Right lobe of liver (tissue), 4 donors: Measurements from ENCODE around the gene LHX2.

Source experiments
- CTCF ChIP-seq, 4 donors: fragments of 200-600 bp in 3 of 4; fragments of 450-650 bp in 1 of 4; IDR thresholded peaks; one replicate each; pipeline versions ENCODE4 v1.5.1 to v1.8.0; 2016 to 2022; ENCODE audit warnings: antibody characterized with exemption in 4 of 4, mild to moderate bottlenecking in 2 of 4
- POLR2A ChIP-seq: fragments of 450-650 bp; IDR thresholded peaks from one replicate; pipeline ENCODE4 v1.6.1; 2017; ENCODE audit warnings: antibody characterized with exemption, mild to moderate bottlenecking
- donor health status: DM: no; HTN: no; CAD: no.
- donor health status: DM: no; HTN: no; CAD: no.
- donor health status: DM: no; HTN: yes; CAD: no.

GRCh38 chr9:124074746-124075145 is 63.2 kb downstream of the LHX2 start:
- no peak for TF ChIP-seq POLR2A
- TF ChIP-seq CTCF (IDR thresholded peaks at IDR 0.05): no peak
